Subcutaneous adipose tissue (tissue), 4 donors: Measurements from ENCODE around the gene SKA1. TPM values are rescaled to one million over a fixed set of nuclear protein-coding genes. Genes with fewer than 3 reads are reported as not detected.

Source experiments
- total RNA-seq, 4 donors: library from RNA; depleted of rRNA; stranded (reverse); fragments of >200 nt; gene quantifications; one replicate each; pipeline ENCODE4 v1.1.0, GENCODE V29; 2016
- TF ChIP-seq, protein P1 (sequence below): fragments of 450-650 bp; IDR thresholded peaks from one replicate; pipeline ENCODE4 v1.5.1; 2016; ENCODE audit warnings: low read depth, mild to moderate bottlenecking, control low read depth, antibody characterized with exemption, moderate library complexity

SKA1 gene
- total RNA-seq, 4 donors from 2014 or later = 0.66 to 0.75 (median 0.68) TPM; not detected in 1

DNA sequence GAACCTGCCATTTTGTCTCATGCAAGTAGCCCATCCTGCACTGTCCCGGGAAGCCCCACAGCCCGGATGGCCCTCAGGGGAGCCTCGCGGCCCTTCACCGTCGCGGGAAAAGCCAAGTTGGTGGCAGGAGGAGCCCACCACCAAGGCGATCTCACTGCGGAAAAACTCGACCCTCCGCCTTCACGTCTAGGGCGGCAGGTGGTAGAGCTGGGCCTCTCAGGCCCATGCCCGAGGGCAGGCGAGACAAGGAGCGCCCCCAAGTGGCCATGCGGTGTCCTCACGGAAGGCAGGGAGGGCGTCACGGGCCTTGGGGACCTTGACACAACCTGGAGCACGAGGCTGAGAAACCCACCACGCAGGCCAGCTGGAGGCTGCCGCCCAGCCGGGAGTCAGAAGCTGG, 34.8 kb upstream of the SKA1 start:
- TF ChIP-seq, protein P1, sequence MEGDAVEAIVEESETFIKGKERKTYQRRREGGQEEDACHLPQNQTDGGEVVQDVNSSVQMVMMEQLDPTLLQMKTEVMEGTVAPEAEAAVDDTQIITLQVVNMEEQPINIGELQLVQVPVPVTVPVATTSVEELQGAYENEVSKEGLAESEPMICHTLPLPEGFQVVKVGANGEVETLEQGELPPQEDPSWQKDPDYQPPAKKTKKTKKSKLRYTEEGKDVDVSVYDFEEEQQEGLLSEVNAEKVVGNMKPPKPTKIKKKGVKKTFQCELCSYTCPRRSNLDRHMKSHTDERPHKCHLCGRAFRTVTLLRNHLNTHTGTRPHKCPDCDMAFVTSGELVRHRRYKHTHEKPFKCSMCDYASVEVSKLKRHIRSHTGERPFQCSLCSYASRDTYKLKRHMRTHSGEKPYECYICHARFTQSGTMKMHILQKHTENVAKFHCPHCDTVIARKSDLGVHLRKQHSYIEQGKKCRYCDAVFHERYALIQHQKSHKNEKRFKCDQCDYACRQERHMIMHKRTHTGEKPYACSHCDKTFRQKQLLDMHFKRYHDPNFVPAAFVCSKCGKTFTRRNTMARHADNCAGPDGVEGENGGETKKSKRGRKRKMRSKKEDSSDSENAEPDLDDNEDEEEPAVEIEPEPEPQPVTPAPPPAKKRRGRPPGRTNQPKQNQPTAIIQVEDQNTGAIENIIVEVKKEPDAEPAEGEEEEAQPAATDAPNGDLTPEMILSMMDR = no peak

DNA sequence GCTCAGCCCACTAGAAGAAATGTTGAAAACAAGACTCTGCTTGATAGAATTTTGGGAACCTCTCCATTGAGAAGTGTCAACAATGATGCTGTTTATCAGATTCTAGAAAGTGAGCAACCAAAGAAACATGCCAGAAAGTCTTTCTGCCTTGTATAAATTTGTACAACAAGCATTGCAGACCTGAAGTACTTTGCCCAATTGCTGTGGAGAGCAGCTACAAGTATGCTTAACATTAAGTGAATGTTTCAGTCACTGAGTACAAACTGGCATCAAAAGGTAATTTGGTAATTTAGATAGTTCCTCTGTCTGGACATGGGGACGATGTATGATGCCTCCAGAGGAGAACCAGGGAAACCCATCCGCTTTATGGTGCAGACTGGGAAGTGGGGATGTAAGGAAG, 33.4 kb upstream of the SKA1 start:
- TF ChIP-seq, protein P1 = no peak

DNA sequence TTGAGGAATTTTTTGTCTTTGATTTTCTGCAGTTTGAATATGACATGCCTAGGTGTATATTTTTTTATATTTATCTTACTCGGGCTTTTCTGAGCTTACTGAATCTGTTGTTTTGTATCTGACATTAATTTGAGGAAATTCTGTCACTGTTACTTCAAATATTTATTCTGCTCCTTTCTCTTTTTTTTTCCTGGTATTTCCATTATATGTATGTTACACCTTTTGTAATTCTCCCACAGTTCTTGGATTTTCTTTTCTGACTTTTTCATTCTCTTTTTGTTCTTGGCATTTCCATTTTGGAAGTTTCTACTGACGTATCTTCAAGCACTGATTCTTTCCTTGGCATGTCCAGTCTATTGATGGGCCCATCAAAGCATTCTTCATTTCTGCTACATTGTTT, 24.1 kb upstream of the SKA1 start:
- TF ChIP-seq, protein P1 = no peak

DNA sequence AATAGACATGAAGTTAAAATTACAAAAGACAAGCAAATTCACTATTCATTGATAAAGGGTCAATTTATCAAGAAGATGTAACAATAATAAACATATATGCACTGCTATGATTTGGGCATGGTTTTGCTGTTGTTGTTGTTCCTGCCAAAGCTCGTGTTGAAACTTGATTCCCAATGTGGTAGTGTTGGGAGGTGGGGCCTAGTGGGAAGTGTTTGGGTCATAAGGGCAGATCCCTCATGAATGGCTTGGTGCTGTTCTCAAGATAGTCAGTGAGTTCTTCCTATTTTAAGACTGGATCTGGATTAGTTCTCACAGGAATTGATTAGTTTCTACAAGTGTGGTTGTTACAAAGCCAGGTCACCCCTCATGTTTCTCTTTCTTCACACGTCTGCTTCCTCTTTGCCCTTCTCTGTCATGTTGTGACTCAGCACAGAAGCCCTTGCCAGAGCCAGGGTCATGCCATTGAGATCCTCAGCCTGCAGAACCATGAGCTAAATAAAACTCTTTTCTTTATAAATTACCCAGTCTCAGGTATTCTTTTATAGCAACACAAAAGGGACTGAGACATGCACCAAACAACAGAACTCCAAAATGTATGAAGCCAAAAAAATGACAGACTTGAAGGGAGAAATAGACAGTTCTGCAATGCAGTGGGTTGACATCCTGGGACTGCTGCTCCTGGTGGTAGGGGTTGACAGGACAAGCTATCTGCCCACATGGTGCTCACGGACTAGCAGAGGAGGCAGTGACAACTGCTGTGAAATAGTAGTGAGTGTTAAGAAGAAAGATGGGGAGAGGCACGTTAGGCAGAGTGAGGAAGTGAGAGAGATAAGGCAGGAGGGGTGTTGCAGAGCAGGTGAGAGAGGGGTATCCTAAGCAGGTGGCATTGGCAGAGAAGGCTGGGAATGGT, 18.6 kb upstream of the SKA1 start:
- TF ChIP-seq, protein P1 = no peak

DNA sequence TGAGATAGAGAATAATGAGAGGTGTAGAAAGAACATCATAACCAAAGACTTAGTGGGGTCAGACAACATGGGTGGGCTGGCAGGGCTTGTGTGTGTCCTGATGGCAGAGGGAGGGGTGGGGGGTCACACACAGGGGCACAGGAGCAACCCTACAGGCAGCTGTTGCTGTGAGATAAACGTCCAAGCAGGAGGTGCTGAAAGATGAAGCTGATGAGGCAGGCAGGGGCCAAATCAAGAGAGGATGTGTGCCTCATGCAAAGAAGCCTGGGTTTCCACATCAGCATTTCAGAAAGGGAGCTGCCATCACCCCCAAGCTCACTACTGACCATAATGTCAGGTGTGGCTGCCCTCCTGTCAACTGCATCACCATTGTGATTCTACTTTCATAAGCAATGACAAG, 16.0 kb upstream of the SKA1 start:
- TF ChIP-seq, protein P1 = no peak

DNA sequence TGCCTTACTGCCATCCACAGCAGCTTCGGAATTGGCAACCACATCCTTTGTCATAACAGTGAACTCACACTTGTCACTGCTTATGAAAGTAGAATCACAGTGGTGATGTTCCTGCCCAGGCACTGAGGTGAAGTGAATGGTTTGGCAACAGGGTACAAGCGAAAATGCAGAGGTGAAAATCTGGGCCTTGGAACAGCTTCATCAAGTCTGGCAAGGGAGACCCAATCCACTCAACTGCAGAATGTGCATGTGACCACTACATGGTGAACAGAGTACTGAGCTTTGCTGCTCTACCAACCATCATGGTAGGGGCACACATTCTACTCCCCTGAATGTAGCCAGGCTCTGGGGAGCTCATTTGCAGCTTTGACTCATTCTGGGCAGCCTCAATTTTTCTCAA, 15.0 kb upstream of the SKA1 start:
- TF ChIP-seq, protein P1 = no peak

DNA sequence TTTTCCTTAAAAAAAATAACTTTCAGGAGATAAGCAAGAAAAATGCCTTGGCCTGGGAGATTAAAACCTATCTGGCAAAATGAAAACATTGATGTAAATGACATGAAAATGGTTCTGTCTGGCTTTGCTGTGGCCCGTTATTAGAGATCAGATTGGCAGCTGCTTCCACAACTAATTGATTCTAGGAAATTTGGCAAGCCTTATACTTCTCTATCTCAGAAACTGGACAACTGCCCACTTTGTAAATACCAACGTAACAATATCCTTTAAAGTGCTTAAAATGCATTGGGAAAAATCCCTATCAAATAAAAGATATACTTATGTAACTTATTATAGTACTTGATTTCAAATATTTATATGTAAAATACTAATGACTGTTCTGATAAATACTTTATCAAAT, 14.2 kb upstream of the SKA1 start:
- TF ChIP-seq, protein P1 = no peak
